ENCODE measurements around the gene TMPRSS11F.

GRCh38 chr4:68077301-68077700 is 52.4 kb downstream of the TMPRSS11F start:
- TF ChIP-seq CTCF (IDR thresholded peaks at IDR 0.05 in 2 of 3, conservative IDR thresholded peaks at IDR 0.05 in 1 of 3; ENCODE audit: borderline replicate concordance in 1 of 3, insufficient read depth in 1 of 3, low read depth in 2 of 3, low read length in 2 of 3) (no peak), ATF3 (IDR thresholded peaks at IDR 0.05) (no peak), POLR2A (IDR thresholded peaks at IDR 0.05; ENCODE audit: borderline replicate concordance, extremely low read depth, insufficient read depth, insufficient read length) (no peak), RAD21 (IDR thresholded peaks at IDR 0.05; ENCODE audit: low read depth) (no peak), POLR2AphosphoS5 (IDR thresholded peaks at IDR 0.05; ENCODE audit: low read depth, low read length) (no peak), SRF (IDR thresholded peaks at IDR 0.05; ENCODE audit: low read depth) (no peak), CEBPB (IDR thresholded peaks at IDR 0.05; ENCODE audit: low read depth) (no peak), ELF1 (IDR thresholded peaks at IDR 0.05; ENCODE audit: borderline replicate concordance, low read depth) (no peak), EGR1 (IDR thresholded peaks at IDR 0.05; ENCODE audit: low read depth) (no peak), YY1 (IDR thresholded peaks at IDR 0.05; ENCODE audit: extremely low read depth, insufficient replicate concordance, low read depth, low read length) (no peak)

Measured in HCT116 (cell line).